Activated naive CD8-positive, alpha-beta T cell (primary cell): ENCODE measurements around the gene SPART.

ENCODE experiments used
- H3K27ac Mint-ChIP-seq: one replicate; pipeline ENCODE4 v1.8.0; 2021; ENCODE audit warnings: mixed read lengths
- H3K27me3 Mint-ChIP-seq: one replicate; pipeline ENCODE4 v1.8.0; 2021; ENCODE audit warnings: mixed read lengths
- H3K36me3 Mint-ChIP-seq: one replicate; pipeline ENCODE4 v1.8.0; 2021; ENCODE audit warnings: mixed read lengths
- H3K4me1 Mint-ChIP-seq: one replicate; pipeline ENCODE4 v1.8.0; 2021; ENCODE audit warnings: low read depth, mixed read lengths
- H3K4me3 Mint-ChIP-seq: one replicate; pipeline ENCODE4 v1.8.0; 2021; ENCODE audit warnings: mild to moderate bottlenecking, mixed read lengths
- H3K9me3 Mint-ChIP-seq: one replicate; pipeline ENCODE4 v1.8.0; 2021; ENCODE audit warnings: low read depth, mixed read lengths

SPART gene, protein sequence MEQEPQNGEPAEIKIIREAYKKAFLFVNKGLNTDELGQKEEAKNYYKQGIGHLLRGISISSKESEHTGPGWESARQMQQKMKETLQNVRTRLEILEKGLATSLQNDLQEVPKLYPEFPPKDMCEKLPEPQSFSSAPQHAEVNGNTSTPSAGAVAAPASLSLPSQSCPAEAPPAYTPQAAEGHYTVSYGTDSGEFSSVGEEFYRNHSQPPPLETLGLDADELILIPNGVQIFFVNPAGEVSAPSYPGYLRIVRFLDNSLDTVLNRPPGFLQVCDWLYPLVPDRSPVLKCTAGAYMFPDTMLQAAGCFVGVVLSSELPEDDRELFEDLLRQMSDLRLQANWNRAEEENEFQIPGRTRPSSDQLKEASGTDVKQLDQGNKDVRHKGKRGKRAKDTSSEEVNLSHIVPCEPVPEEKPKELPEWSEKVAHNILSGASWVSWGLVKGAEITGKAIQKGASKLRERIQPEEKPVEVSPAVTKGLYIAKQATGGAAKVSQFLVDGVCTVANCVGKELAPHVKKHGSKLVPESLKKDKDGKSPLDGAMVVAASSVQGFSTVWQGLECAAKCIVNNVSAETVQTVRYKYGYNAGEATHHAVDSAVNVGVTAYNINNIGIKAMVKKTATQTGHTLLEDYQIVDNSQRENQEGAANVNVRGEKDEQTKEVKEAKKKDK

DNA sequence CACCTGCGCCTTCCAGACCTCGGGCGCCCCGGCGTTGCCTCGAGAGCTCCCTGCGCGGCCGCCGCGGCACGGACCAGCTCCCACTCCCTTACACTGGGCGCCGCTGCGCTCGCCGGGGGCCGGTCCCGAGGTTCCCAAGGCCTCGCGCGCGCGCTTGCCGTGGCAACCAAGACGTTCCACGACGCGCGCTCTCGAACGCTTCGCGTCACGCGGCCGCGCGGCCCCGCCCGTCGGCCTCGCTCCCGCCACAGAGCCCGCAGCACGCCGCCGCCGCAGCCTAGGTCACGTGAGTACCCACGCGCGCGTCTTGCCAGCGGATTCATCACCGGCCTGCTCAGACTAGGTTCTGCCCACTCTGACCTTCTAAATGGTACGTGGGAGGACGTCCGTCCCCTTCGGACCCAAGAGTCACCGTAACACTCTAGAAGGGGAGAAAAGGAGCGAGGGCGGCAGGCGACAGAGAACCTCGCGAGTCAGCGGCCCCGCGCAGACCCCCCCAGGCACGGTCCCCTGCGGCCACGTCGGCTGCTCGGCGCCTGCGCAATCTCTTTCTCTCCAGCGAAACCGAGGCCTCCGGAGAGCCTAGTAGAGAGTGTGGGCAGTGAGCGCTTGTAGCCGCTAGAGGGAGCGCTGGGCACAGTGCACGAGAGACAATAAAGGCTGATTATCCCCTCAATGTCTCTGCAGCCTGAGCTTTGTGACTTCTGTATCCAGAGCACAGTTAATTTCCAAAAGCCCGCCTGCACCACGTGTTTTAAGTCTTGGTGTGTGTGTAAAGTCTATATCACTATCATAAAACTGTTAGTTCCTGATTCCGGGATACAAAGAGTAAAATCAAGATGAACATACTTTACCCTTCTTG is at the start of gene SPART:
Gene SPART, minus strand, starts transcription at position 173 of the 862 bp plus-strand sequence. CDS start 10,564 bp downstream, outside the sequence.
- peak within 1 kb of the TSS; percentile 93 for H3K4me3 Mint-ChIP-seq
- H3K27me3 Mint-ChIP-seq: no peaks in the 10 kb centered on the region
- no peaks in the 10 kb centered on the region for H3K36me3 Mint-ChIP-seq
- peaks cover 35% of the 10 kb centered on the region for H3K4me1 Mint-ChIP-seq
- H3K9me3 Mint-ChIP-seq: no peaks in the 10 kb centered on the region
- H3K27ac Mint-ChIP-seq: peak within 1 kb of the TSS; percentile 92

DNA sequence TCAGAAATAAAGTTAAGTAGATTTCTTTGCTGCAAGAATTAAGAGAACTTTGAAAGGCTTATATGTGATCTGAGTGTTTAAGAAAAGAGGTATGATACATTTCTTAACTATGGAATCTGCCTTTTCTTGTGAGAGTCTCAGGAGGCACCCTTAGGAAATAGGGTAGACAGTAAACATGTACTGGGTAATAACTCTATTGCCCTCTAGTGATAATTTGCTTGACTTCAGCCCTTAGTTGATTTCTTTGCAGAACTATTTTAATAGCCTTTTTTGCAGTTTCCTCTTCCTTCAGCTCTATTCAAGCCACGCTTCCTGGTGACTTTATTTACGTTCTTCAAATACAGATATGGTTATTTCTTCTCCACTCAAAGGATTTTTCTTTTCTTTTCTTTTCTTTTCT is 49.1 kb upstream of the SPART start:
- Mint-ChIP-seq H3K9me3 (no peaks in the 10 kb centered on the region), H3K27ac (no peak overlapping the region), H3K4me1 (no peaks in the 10 kb centered on the region), H3K27me3 (peaks cover 6% of the 10 kb centered on the region), H3K36me3 (no peaks in the 10 kb centered on the region), H3K4me3 (no peak overlapping the region)

DNA sequence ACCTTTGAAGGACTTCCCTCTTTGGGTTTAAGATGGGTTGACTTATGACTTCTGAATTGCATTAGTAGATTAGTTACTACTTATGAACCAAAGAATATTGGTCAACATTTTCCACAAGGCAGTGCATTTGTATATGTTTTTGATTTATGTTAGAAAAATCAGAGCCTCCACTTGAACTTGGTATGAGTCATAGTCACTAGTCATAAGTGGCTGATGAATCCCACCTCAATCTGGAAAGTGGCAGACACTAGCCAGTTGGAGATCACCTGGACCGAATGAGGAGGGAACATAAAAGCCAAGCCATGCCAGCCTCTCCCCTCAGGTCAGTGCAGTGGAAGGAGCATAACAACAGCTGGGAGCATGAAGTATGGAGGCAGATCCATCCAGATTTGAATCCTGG is 39.3 kb upstream of the SPART start:
- H3K4me3 Mint-ChIP-seq: no peak overlapping the region
- H3K4me1 Mint-ChIP-seq: no peaks in the 10 kb centered on the region
- peaks cover 9% of the 10 kb centered on the region for H3K27me3 Mint-ChIP-seq
- no peaks in the 10 kb centered on the region for H3K36me3 Mint-ChIP-seq
- H3K27ac Mint-ChIP-seq: no peak overlapping the region
- no peaks in the 10 kb centered on the region for H3K9me3 Mint-ChIP-seq

DNA sequence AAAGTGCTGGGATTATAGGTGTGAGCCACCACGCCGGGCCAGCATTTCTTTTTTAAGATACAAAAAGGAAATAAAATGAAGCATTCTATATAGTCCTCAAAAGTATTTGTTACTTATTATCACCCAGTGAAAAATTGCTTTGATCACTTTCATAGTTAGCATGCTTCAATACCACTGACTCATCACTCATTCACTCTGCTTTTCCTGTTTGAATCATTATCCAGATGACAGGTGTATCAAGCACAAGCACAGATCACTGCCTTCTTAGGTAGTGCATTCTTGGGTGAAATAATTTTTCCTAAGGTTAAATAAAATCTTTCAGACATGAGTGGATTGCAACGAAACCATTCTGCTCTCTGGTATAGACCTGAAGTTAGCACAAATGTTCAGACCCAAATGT is 35.8 kb upstream of the SPART start:
- H3K4me3 Mint-ChIP-seq: no peak overlapping the region
- no peaks in the 10 kb centered on the region for H3K9me3 Mint-ChIP-seq
- H3K4me1 Mint-ChIP-seq: no peaks in the 10 kb centered on the region
- peaks cover 6% of the 10 kb centered on the region for H3K27me3 Mint-ChIP-seq
- H3K27ac Mint-ChIP-seq: no peak overlapping the region
- no peaks in the 10 kb centered on the region for H3K36me3 Mint-ChIP-seq

DNA sequence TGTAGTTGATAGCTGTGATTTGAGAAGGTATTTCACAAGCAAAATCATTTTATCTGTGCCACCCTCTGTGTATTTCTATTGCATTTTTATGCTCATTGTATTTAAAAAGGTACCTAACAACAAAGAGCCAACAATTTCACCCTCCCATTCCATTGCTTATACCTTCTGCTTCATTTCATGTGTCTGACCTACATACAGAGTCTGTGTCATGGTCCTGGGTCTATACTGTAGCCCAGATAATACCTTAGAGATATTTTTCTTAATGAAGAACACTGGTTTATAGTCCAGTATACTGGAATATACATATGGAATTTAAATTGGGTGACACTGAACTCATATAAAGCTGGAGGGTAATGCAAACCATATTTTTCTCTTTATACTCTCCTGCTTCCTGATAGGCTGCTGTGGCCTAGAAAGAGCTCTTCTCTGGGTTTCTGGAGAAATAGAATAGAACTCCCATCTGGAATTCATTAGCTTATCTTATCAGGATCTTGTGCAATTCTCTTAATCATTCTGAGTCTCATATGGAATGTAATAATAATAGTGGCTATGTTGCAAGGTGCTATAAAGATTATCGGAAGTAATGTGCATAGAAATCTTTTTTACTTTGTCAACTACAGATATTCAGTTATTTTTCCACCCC is 31.8 kb upstream of the SPART start:
- Mint-ChIP-seq H3K27me3 (peaks cover under 1% of the 10 kb centered on the region), H3K4me3 (no peak overlapping the region), H3K36me3 (no peaks in the 10 kb centered on the region), H3K4me1 (no peaks in the 10 kb centered on the region), H3K9me3 (no peaks in the 10 kb centered on the region), H3K27ac (no peak overlapping the region)

DNA sequence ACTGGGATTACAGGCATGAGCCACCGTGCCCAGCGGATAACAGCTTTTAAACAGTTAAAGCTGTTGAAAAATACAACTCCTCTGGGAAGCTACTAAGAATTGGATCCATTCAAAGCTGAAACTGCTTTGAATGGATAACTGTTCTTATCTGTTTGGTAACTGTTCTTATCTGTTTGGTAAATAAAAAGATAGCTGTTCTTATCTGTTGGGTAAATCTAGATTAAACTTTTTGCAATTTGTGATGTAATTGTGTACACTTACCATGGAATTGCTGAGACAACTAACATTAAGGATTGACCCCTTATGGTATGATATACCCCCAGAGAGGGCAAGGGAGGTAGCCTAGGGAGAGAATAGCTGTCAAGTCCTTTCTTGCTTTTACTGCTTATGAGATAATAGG is 27.9 kb upstream of the SPART start:
- H3K9me3 Mint-ChIP-seq: no peaks in the 10 kb centered on the region
- no peaks in the 10 kb centered on the region for H3K36me3 Mint-ChIP-seq
- H3K27me3 Mint-ChIP-seq: no peaks in the 10 kb centered on the region
- H3K4me3 Mint-ChIP-seq: no peak overlapping the region
- no peaks in the 10 kb centered on the region for H3K4me1 Mint-ChIP-seq
- no peak overlapping the region for H3K27ac Mint-ChIP-seq

DNA sequence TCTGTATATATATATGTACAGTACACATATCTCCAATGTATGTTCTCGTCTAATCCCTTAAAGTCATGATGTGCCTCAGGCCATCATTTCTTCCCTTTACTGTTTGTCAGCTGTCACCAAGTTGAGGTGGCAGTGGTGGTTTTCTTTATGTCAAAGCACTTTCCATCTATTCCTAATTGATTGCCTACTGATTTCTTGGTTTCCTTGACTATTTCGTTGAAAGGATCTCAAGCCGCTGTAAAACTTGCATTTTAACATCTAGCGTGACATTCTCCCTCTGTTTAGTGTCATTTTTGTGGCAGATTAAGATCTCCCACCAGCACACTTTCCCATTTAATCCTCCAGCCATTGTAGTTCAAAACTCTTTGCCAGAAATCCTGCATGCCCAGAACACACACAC is 25.0 kb upstream of the SPART start:
- Mint-ChIP-seq H3K9me3 (no peaks in the 10 kb centered on the region), H3K27ac (no peak overlapping the region), H3K27me3 (no peaks in the 10 kb centered on the region), H3K4me3 (no peak overlapping the region), H3K4me1 (no peaks in the 10 kb centered on the region), H3K36me3 (no peaks in the 10 kb centered on the region)

DNA sequence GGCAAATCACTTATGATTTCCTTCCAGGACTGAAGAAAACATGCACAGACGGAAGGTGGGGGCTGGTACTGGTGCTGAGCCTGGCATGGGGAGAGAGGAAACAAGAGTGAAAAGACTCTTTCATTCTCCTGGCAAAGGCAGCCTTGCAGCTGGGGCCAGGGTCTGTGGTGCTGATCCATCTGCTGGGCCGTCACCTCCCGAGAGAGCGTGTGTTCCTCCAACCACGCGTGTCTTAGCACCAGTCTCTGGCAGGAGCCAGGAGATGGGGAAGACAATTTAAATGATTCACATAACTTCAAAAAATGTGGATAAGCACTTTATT is 23.9 kb upstream of the SPART start:
- H3K9me3 Mint-ChIP-seq: no peaks in the 10 kb centered on the region
- H3K4me1 Mint-ChIP-seq: no peaks in the 10 kb centered on the region
- H3K36me3 Mint-ChIP-seq: peaks cover 2% of the 10 kb centered on the region
- H3K27ac Mint-ChIP-seq: no peak overlapping the region
- H3K4me3 Mint-ChIP-seq: no peak overlapping the region
- H3K27me3 Mint-ChIP-seq: no peaks in the 10 kb centered on the region

DNA sequence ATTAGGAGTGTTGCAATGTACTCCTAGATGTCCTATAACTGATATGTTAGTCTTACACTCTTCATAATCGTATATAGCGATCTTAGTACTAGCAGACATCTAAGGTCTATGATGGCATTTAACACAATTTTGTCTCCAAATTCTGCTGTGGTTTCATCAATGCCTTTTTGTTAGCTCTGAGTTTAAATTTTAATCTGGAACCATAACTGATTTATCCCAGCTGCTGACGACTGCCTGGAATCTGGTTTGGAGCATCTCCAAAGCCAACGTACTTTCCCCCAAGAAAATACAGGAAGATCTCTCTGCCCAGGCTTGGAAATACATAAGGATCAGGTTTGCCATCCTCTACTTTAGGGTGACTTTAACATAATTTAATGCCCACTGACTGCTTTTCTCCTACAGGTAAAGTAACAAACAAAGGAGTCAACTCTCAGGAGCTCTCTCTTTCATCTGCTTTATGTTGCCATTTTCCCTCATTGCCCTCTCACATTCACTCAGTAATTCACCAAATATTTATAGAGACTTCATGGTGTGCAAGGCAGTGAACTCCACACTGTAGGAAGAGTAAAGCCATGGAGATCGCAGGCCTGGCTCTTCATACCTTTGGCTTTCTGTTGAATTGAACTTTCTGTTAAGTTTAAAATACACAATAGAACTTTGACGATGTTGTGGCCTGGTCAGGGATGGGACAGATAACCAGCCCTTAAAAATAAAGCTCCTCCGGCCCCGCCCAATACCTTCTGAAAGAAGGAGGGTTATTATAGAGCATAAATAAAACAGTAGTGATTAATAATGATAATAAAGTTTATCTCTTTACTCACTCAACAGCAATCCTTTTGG is 23.3 kb upstream of the SPART start:
- H3K27me3 Mint-ChIP-seq: no peaks in the 10 kb centered on the region
- no peaks in the 10 kb centered on the region for H3K9me3 Mint-ChIP-seq
- H3K36me3 Mint-ChIP-seq: peaks cover 2% of the 10 kb centered on the region
- H3K27ac Mint-ChIP-seq: no peak overlapping the region
- H3K4me1 Mint-ChIP-seq: no peaks in the 10 kb centered on the region
- H3K4me3 Mint-ChIP-seq: no peak overlapping the region

DNA sequence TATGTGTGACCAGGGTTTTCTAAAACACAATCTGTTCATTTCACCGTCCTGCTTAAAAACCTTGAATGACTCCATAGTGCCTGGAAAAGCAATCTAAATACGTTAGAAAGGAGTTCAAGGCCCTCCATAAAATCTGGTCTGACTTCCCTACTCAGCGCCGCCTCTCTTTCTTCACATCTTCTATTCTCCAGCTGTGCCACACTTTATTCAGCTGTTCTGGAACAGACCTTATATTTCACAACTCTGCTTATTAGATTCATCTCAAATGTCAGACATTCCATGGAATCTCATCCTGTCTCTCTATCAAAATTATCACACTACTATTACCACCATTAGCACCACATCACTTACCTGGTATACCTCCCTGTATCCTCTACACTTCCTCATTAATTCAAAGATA is 19.8 kb upstream of the SPART start:
- H3K4me1 Mint-ChIP-seq: no peaks in the 10 kb centered on the region
- H3K27me3 Mint-ChIP-seq: peaks cover 1% of the 10 kb centered on the region
- peaks cover 2% of the 10 kb centered on the region for H3K36me3 Mint-ChIP-seq
- no peak overlapping the region for H3K27ac Mint-ChIP-seq
- no peak overlapping the region for H3K4me3 Mint-ChIP-seq
- H3K9me3 Mint-ChIP-seq: no peaks in the 10 kb centered on the region

DNA sequence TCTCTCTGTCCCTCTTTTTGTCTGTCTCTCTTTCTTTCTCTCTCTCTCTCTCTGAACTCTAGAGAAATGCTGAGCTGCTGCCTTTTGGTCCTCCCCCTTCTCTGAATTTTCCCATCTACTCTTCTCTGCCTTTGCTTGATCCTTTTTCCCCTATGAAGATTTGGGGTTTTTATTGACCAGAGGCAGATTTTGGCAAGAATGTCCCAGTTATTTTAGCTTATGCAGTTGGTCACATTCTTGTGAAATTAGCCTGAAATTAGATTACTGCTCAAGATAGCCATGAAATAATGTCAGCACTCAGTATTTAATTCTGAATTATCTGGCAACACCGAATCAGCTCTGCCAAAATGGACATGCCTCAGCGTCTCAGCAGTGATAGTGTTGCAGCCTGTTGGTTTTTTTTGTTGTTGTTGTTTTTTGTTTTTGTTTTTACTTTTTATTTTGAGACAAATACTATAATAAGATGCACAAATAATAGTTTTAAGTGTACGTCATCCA is 17.2 kb upstream of the SPART start:
- Mint-ChIP-seq H3K4me1 (no peaks in the 10 kb centered on the region), H3K9me3 (no peaks in the 10 kb centered on the region), H3K4me3 (no peak overlapping the region), H3K27me3 (peaks cover 1% of the 10 kb centered on the region), H3K27ac (no peak overlapping the region), H3K36me3 (peaks cover 2% of the 10 kb centered on the region)

DNA sequence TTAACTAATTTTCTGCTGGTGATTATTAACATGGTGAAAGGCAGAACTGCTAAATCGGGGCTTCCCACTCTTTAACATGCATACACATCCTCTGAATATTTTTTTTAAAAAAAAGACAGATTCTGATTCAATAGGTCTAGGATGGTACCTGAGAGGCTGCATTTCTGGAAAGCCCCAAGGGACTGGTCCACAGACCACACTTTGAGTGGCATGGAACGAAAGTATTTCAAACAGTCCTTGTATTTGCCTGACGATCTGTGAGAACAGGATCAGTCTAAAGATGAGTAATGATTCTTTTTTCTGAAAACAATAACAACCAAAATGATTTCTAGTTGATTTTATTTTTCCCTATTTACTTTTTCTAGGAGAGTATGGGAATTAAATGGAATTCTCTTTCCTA is 16.7 kb upstream of the SPART start:
- Mint-ChIP-seq H3K27ac (no peak overlapping the region), H3K9me3 (no peaks in the 10 kb centered on the region), H3K4me3 (no peak overlapping the region), H3K4me1 (no peaks in the 10 kb centered on the region), H3K36me3 (peaks cover 2% of the 10 kb centered on the region), H3K27me3 (peaks cover 3% of the 10 kb centered on the region)

DNA sequence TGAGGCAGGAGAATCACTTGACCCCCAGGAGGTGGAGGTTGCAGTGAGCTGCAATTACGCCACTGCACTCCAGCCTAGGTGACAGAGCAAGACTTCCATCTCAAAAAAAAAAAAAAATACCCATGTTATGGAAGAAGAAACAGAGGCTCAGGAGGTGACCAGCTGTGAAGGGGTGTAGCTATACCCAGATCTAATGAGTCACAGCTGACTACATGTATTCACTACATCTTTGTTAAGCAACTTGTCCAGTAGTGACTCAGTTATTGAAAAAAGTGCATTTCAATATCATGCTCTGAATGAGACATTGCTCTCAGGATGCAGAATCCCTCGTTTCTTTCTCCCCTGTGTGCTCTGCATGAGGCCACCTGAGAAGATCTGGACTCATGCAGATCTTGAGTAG is 16.1 kb upstream of the SPART start:
- peaks cover 2% of the 10 kb centered on the region for H3K36me3 Mint-ChIP-seq

DNA sequence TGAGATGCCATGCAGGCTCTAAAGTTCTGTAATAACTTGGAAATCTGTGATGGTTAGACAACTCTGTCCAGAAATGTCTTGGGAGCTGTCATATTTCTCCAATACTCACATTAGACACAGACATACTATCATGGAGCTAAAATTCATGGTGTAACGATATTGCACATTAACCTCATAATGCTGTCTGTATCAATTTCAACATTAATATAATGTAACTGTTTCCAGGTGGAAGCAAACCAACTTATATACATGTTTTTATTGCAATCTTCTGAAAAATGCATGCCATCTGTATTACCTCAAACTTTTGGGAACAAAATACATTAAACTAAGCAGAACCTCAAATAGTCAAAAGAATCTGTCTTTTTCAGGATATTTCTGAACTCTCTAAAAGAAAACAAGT is 14.7 kb upstream of the SPART start:
- no peaks in the 10 kb centered on the region for H3K4me1 Mint-ChIP-seq

More for the DNA sequence above, 16.1 kb upstream of the SPART start:
- no peak overlapping the region for H3K27ac Mint-ChIP-seq
- H3K4me1 Mint-ChIP-seq: no peaks in the 10 kb centered on the region
- no peaks in the 10 kb centered on the region for H3K9me3 Mint-ChIP-seq
- H3K27me3 Mint-ChIP-seq: peaks cover 3% of the 10 kb centered on the region
- H3K4me3 Mint-ChIP-seq: no peak overlapping the region

More for the DNA sequence above, 14.7 kb upstream of the SPART start:
- no peak overlapping the region for H3K4me3 Mint-ChIP-seq
- H3K27ac Mint-ChIP-seq: no peak overlapping the region
- no peaks in the 10 kb centered on the region for H3K36me3 Mint-ChIP-seq
- H3K27me3 Mint-ChIP-seq: peaks cover 3% of the 10 kb centered on the region
- no peaks in the 10 kb centered on the region for H3K9me3 Mint-ChIP-seq
